Measurements from ENCODE around the gene KMO.
A peak's percentile ranks its signal among the peaks of the same experiment; 100 is the strongest.

The KMO gene

GRCh38 chr1:241503444-241503843, 28.7 kb upstream of the KMO start:
- CTCF ChIA-PET: interaction anchor here (1.6 kb wide), 1 partner anchor 771 kb away, joined by 5 read pairs; no protein-coding TSS in a partner anchor
- no peak for DNase-seq
- Histone ChIP-seq H3K4me3 (ENCODE audit: control insufficient read depth in 1 of 7, extremely low read depth in 1 of 7, insufficient read depth in 4 of 7, low read depth in 2 of 7, low read length in 6 of 7) (no peak overlapping the region), H3K9me3 (ENCODE audit: control extremely low read depth in 1 of 5, control insufficient read depth in 4 of 5, insufficient read depth in 2 of 5, low read depth in 1 of 5, low read length in 4 of 5) (no peaks in the 10 kb centered on the region), H3K4me1 (ENCODE audit: control extremely low read depth in 1 of 4, control insufficient read depth in 4 of 4, insufficient read depth in 4 of 4, low read length in 3 of 4) (no peaks in the 10 kb centered on the region), H3K27me3 (replicated peaks in 2 of 5; ENCODE audit: control insufficient read depth in 4 of 5, insufficient read depth in 5 of 5, low read length in 4 of 5) (no peaks in the 10 kb centered on the region), H3K36me3 (ENCODE audit: control insufficient read depth in 4 of 4, insufficient read depth in 4 of 4, low read length in 3 of 4) (peaks cover 27 to 73% (median 48%) of the 10 kb centered on the region in 4 experiments), H3K27ac (ENCODE audit: insufficient read depth in 1 of 2, low read depth in 1 of 2, low read length in 2 of 2, poor library complexity in 1 of 2, severe bottlenecking in 2 of 2) (no peak overlapping the region)
- POLR2A ChIA-PET: no interaction called here
- 100% methylated on average over 3 of the region's 6 CpGs for WGBS (ENCODE audit: insufficient coverage)

GRCh38 chr1:241507189-241507863, 24.9 kb upstream of the KMO start:
- DNase-seq: no peak
- Histone ChIP-seq H3K4me3 (ENCODE audit: control insufficient read depth in 1 of 7, extremely low read depth in 1 of 7, insufficient read depth in 4 of 7, low read depth in 2 of 7, low read length in 6 of 7) (no peak overlapping the region), H3K4me1 (ENCODE audit: control extremely low read depth in 1 of 4, control insufficient read depth in 4 of 4, insufficient read depth in 4 of 4, low read length in 3 of 4) (no peaks in the 10 kb centered on the region), H3K27ac (ENCODE audit: insufficient read depth in 1 of 2, low read depth in 1 of 2, low read length in 2 of 2, poor library complexity in 1 of 2, severe bottlenecking in 2 of 2) (no peak overlapping the region), H3K27me3 (replicated peaks in 2 of 5; ENCODE audit: control insufficient read depth in 4 of 5, insufficient read depth in 5 of 5, low read length in 4 of 5) (no peaks in the 10 kb centered on the region), H3K9me3 (ENCODE audit: control extremely low read depth in 1 of 5, control insufficient read depth in 4 of 5, insufficient read depth in 2 of 5, low read depth in 1 of 5, low read length in 4 of 5) (no peaks in the 10 kb centered on the region), H3K36me3 (ENCODE audit: control insufficient read depth in 4 of 4, insufficient read depth in 4 of 4, low read length in 3 of 4) (peaks cover 19 to 78% (median 57%) of the 10 kb centered on the region in 4 experiments)
- WGBS (ENCODE audit: insufficient coverage): no CpG with 5 or more reads among the region's 2 CpGs
- POLR2A ChIA-PET: no interaction called here
- CTCF ChIA-PET: no interaction called here

GRCh38 chr1:241513378-241513777, 18.8 kb upstream of the KMO start:
- H3K27me3 ChIP-seq (replicated peaks in 2 of 5; ENCODE audit: control insufficient read depth in 4 of 5, insufficient read depth in 5 of 5, low read length in 4 of 5): no peaks in the 10 kb centered on the region
- ChIA-PET CTCF (no interaction called here), POLR2A (no interaction called here)
- peaks cover 10 to 44% (median 26%) of the 10 kb centered on the region in 4 experiments for H3K36me3 ChIP-seq (ENCODE audit: control insufficient read depth in 4 of 4, insufficient read depth in 4 of 4, low read length in 3 of 4)
- no peaks in the 10 kb centered on the region for H3K9me3 ChIP-seq (ENCODE audit: control extremely low read depth in 1 of 5, control insufficient read depth in 4 of 5, insufficient read depth in 2 of 5, low read depth in 1 of 5, low read length in 4 of 5)
- no peak overlapping the region for H3K4me3 ChIP-seq (ENCODE audit: control insufficient read depth in 1 of 7, extremely low read depth in 1 of 7, insufficient read depth in 4 of 7, low read depth in 2 of 7, low read length in 6 of 7)
- 92% methylated on average over 2 of the region's 5 CpGs for WGBS (ENCODE audit: insufficient coverage)
- no peak overlapping the region for H3K27ac ChIP-seq (ENCODE audit: insufficient read depth in 1 of 2, low read depth in 1 of 2, low read length in 2 of 2, poor library complexity in 1 of 2, severe bottlenecking in 2 of 2)
- DNase-seq: no peak
- peaks cover under 1 to 6% (median 4%) of the 10 kb centered on the region in 4 experiments for H3K4me1 ChIP-seq (ENCODE audit: control extremely low read depth in 1 of 4, control insufficient read depth in 4 of 4, insufficient read depth in 4 of 4, low read length in 3 of 4)

- DNase-seq: peak in 2 of 3 donors; percentile 34 to 45
- Histone ChIP-seq H3K27ac (ENCODE audit: insufficient read depth in 1 of 2, low read depth in 1 of 2, low read length in 2 of 2, poor library complexity in 1 of 2, severe bottlenecking in 2 of 2) (peak overlapping the region; percentile 50 to 81), H3K4me1 (ENCODE audit: control extremely low read depth in 1 of 4, control insufficient read depth in 4 of 4, insufficient read depth in 4 of 4, low read length in 3 of 4) (peaks cover 4 to 19% (median 12%) of the 10 kb centered on the region in 4 experiments), H3K4me3 (ENCODE audit: control insufficient read depth in 1 of 7, extremely low read depth in 1 of 7, insufficient read depth in 4 of 7, low read depth in 2 of 7, low read length in 6 of 7) (peak overlapping the region; percentile 78 to 93 (median 89)), H3K9me3 (ENCODE audit: control extremely low read depth in 1 of 5, control insufficient read depth in 4 of 5, insufficient read depth in 2 of 5, low read depth in 1 of 5, low read length in 4 of 5) (no peaks in the 10 kb centered on the region), H3K36me3 (ENCODE audit: control insufficient read depth in 4 of 4, insufficient read depth in 4 of 4, low read length in 3 of 4) (peaks cover 0 to 12% (median 3%) of the 10 kb centered on the region in 4 experiments), H3K27me3 (replicated peaks in 2 of 5; ENCODE audit: control insufficient read depth in 4 of 5, insufficient read depth in 5 of 5, low read length in 4 of 5) (peaks cover 0 to 4% (median 0%) of the 10 kb centered on the region in 5 experiments)
- CTCF ChIA-PET: interaction anchor here (1.1 to 1.4 kb wide), 2 partner anchors 9 to 92 kb away, joined by 3 to 5 read pairs; no protein-coding TSS in a partner anchor
- 8% methylated on average over 24 of the region's 28 CpGs for WGBS (ENCODE audit: insufficient coverage)
- POLR2A ChIA-PET: no interaction called here
Measured at GRCh38 chr1:241518476-241519307, 13.5 kb upstream of the KMO start.

GRCh38 chr1:241519308-241520079, 12.7 kb upstream of the KMO start, which contains the start of gene FH:
Gene FH (minus strand): TSS chr1:241519755. CDS start chr1:241519722, 33 bp downstream.
- peak within 1 kb of the TSS; percentile 50 to 81 for H3K27ac ChIP-seq (ENCODE audit: insufficient read depth in 1 of 2, low read depth in 1 of 2, low read length in 2 of 2, poor library complexity in 1 of 2, severe bottlenecking in 2 of 2)
- peaks cover 0 to 4% (median 0%) of the 10 kb centered on the region in 5 experiments for H3K27me3 ChIP-seq (replicated peaks in 2 of 5; ENCODE audit: control insufficient read depth in 4 of 5, insufficient read depth in 5 of 5, low read length in 4 of 5)
- no peaks in the 10 kb centered on the region for H3K9me3 ChIP-seq (ENCODE audit: control extremely low read depth in 1 of 5, control insufficient read depth in 4 of 5, insufficient read depth in 2 of 5, low read depth in 1 of 5, low read length in 4 of 5)
- 2% methylated on average over 41 of the region's 70 CpGs for WGBS (ENCODE audit: insufficient coverage)
- ChIA-PET CTCF (interaction anchor here (1.4 kb wide), 1 partner anchor 92 kb away, joined by 5 read pairs; no protein-coding TSS in a partner anchor), POLR2A (no interaction called here)
- peak within 1 kb of the TSS; percentile 78 to 93 (median 89) for H3K4me3 ChIP-seq (ENCODE audit: control insufficient read depth in 1 of 7, extremely low read depth in 1 of 7, insufficient read depth in 4 of 7, low read depth in 2 of 7, low read length in 6 of 7)
- DNase-seq: peak; percentile 97
- peaks cover 4 to 19% (median 12%) of the 10 kb centered on the region in 4 experiments for H3K4me1 ChIP-seq (ENCODE audit: control extremely low read depth in 1 of 4, control insufficient read depth in 4 of 4, insufficient read depth in 4 of 4, low read length in 3 of 4)
- peaks cover 0 to 9% (median 3%) of the 10 kb centered on the region in 4 experiments for H3K36me3 ChIP-seq (ENCODE audit: control insufficient read depth in 4 of 4, insufficient read depth in 4 of 4, low read length in 3 of 4)

GRCh38 chr1:241520080-241520465, 12.1 kb upstream of the KMO start:
- Histone ChIP-seq H3K27ac (ENCODE audit: insufficient read depth in 1 of 2, low read depth in 1 of 2, low read length in 2 of 2, poor library complexity in 1 of 2, severe bottlenecking in 2 of 2) (peak overlapping the region in 1 of 2 experiments; percentile 69), H3K9me3 (ENCODE audit: control extremely low read depth in 1 of 5, control insufficient read depth in 4 of 5, insufficient read depth in 2 of 5, low read depth in 1 of 5, low read length in 4 of 5) (no peaks in the 10 kb centered on the region), H3K4me3 (ENCODE audit: control insufficient read depth in 1 of 7, extremely low read depth in 1 of 7, insufficient read depth in 4 of 7, low read depth in 2 of 7, low read length in 6 of 7) (peak overlapping the region in 6 of 7 experiments; percentile 78 to 93 (median 88)), H3K4me1 (ENCODE audit: control extremely low read depth in 1 of 4, control insufficient read depth in 4 of 4, insufficient read depth in 4 of 4, low read length in 3 of 4) (peaks cover 4 to 19% (median 12%) of the 10 kb centered on the region in 4 experiments), H3K36me3 (ENCODE audit: control insufficient read depth in 4 of 4, insufficient read depth in 4 of 4, low read length in 3 of 4) (peaks cover 0 to 6% (median 3%) of the 10 kb centered on the region in 4 experiments), H3K27me3 (replicated peaks in 2 of 5; ENCODE audit: control insufficient read depth in 4 of 5, insufficient read depth in 5 of 5, low read length in 4 of 5) (peaks cover 0 to 4% (median 0%) of the 10 kb centered on the region in 5 experiments)
- no peak for DNase-seq
- ChIA-PET POLR2A (no interaction called here), CTCF (no interaction called here)
- no CpG with 5 or more reads among the region's 6 CpGs for WGBS (ENCODE audit: insufficient coverage)
